Spleen (tissue), 7 donors: ENCODE results near the gene JCHAIN.
"Not testable (repeated sequence)": the region's sequence is repeated elsewhere in the genome, so short reads cannot be mapped to it uniquely, and the experiment has no call there.

Experiments used
- POLR2A ChIP-seq, 3 donors: fragments of 450-650 bp; IDR thresholded peaks; one replicate each; pipeline ENCODE4 v1.5.1; 2017; ENCODE audit warnings: antibody characterized with exemption in 3 of 3, mild to moderate bottlenecking in 1 of 3
- POLR2AphosphoS5 ChIP-seq, 3 donors: sonication (generic); formaldehyde crosslinking; IDR thresholded peaks; one replicate each; pipeline ENCODE4 v1.5.1; 2017; ENCODE audit warnings: antibody characterized with exemption in 3 of 3
- TF ChIP-seq, protein P1 (sequence below), 11 experiments: fragments of 200-600 bp in 7 of 11; fragments of 450-650 bp in 4 of 11; sonication (generic) in 4 of 11; IDR thresholded peaks in 8 of 11; conservative IDR thresholded peaks in 3 of 11; 1 replicate in 7 of 11; 2 replicates in 4 of 11; pipeline versions ENCODE4 v1.4.0 to v1.8.0; 2016 to 2021; ENCODE audit warnings: antibody characterized with exemption in 11 of 11, inconsistent platforms in 4 of 11, mild to moderate bottlenecking in 1 of 11
- donor health status: DM: no; HTN: no; CAD: no; lungs with moderate emphysema.
- donor health status: DM: no; HTN: no; CAD: no.
- donor health status: DM: no; HTN: no; CAD: no.

DNA sequence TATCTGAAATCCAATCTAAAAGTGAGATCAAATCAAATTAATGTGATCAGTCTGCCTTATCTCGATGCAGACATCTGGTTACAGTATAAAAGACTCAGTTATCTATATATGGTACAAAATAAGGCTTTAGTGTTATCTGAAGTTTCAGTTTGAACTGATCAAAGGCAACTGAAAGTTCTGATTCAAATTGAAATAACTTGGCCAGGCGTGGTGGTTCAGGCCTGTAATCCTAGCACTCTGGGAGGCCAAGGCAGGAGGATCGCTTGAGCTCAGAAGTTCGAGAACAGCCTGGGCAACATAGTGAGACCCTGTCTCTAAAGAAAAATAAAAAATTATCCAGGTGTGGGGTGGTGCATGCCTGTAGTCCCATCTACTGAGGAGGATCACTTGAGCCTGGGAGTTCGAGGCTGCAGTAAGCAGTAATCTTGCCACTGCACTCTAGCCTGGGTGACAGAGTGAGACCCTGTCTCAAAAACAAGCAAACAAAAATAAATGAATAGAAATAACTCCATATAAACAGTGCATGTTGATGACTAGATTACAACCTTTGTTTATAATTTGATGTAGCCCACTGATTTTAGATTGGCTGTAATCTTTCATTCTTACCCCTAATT is 4.9 kb downstream of the JCHAIN start:
- not testable (repeated sequence) for TF ChIP-seq POLR2A, POLR2AphosphoS5 (IDR thresholded peaks at IDR 0.05)
- TF ChIP-seq, protein P1, sequence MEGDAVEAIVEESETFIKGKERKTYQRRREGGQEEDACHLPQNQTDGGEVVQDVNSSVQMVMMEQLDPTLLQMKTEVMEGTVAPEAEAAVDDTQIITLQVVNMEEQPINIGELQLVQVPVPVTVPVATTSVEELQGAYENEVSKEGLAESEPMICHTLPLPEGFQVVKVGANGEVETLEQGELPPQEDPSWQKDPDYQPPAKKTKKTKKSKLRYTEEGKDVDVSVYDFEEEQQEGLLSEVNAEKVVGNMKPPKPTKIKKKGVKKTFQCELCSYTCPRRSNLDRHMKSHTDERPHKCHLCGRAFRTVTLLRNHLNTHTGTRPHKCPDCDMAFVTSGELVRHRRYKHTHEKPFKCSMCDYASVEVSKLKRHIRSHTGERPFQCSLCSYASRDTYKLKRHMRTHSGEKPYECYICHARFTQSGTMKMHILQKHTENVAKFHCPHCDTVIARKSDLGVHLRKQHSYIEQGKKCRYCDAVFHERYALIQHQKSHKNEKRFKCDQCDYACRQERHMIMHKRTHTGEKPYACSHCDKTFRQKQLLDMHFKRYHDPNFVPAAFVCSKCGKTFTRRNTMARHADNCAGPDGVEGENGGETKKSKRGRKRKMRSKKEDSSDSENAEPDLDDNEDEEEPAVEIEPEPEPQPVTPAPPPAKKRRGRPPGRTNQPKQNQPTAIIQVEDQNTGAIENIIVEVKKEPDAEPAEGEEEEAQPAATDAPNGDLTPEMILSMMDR (IDR thresholded peaks at IDR 0.05 in 8 of 11, conservative IDR thresholded peaks at IDR 0.05 in 3 of 11) = not testable (repeated sequence)
